Sigmoid colon (tissue), 4 donors: ENCODE data around the gene MORN1.

ENCODE experiments used
- CTCF ChIP-seq, 4 experiments: fragments of 450-650 bp in 3 of 4; fragments of 200-600 bp in 1 of 4; IDR thresholded peaks; one replicate each; pipeline ENCODE4 v1.5.1; 2016 to 2019; ENCODE audit warnings: antibody characterized with exemption in 4 of 4, mild to moderate bottlenecking in 3 of 4, moderate library complexity in 2 of 4
- EP300 ChIP-seq, 4 donors: sonication (generic); formaldehyde crosslinking; IDR thresholded peaks; one replicate each; pipeline ENCODE4 v1.6.1; 2017; ENCODE audit warnings: antibody characterized with exemption in 4 of 4
- POLR2A ChIP-seq, 2 donors: fragments of 450-650 bp; IDR thresholded peaks; one replicate each; pipeline ENCODE4 v1.6.1; 2016; ENCODE audit warnings: antibody characterized with exemption in 2 of 2, mild to moderate bottlenecking in 2 of 2, moderate library complexity in 2 of 2
- POLR2AphosphoS5 ChIP-seq, 4 donors: sonication (generic); formaldehyde crosslinking; IDR thresholded peaks; one replicate each; pipeline ENCODE4 v1.6.1; 2017; ENCODE audit warnings: antibody characterized with exemption in 4 of 4

GRCh38 chr1:2372551-2373490 is 18.5 kb downstream of the MORN1 start:
- TF ChIP-seq CTCF (IDR thresholded peaks at IDR 0.05) (no peak), POLR2A (IDR thresholded peaks at IDR 0.05) (no peak), EP300 (IDR thresholded peaks at IDR 0.05) (no peak), POLR2AphosphoS5 (IDR thresholded peaks at IDR 0.05) (no peak)
